ENCODE results near the gene USP12. TPM values are rescaled to one million over a fixed set of nuclear protein-coding genes. Genes with fewer than 3 reads are reported as not detected.
"Not testable (repeated sequence)": the region's sequence is repeated elsewhere in the genome, so short reads cannot be mapped to it uniquely, and the experiment has no call there.

USP12 gene
- total RNA-seq, 2 donors from 2014 or later: 11.3 to 21.5 TPM

- TF ChIP-seq CTCF (IDR thresholded peaks at IDR 0.05): no peak
- TF ChIP-seq POLR2AphosphoS5 (IDR thresholded peaks at IDR 0.05): no peak
- TF ChIP-seq POLR2A (IDR thresholded peaks at IDR 0.05): no peak
- 89% methylated on average over 10 of the region's 10 CpGs for WGBS
- H3K27ac ChIP-seq: no peak overlapping the region
- no peaks in the 10 kb centered on the region for H3K27me3 ChIP-seq (replicated peaks; ENCODE audit: insufficient read depth)
- H3K9me3 ChIP-seq: no peaks in the 10 kb centered on the region
- DNase-seq (ENCODE audit: low spot score): no peak
- H3K4me3 ChIP-seq: no peak overlapping the region
- no peaks in the 10 kb centered on the region for H3K36me3 ChIP-seq
- H3K4me1 ChIP-seq (replicated peaks): no peaks in the 10 kb centered on the region
- intact Hi-C loops (cut with DNase I): no loop called here
These were observed 21.9 kb upstream of the USP12 start for GRCh38 chr13:27193496-27193895.

GRCh38 chr13:27192973-27193372 lies 21.4 kb upstream of the USP12 start:
- intact Hi-C loops (cut with DNase I): no loop called here
- H3K4me3 ChIP-seq: no peak overlapping the region
- H3K27ac ChIP-seq: no peak overlapping the region
- no peaks in the 10 kb centered on the region for H3K4me1 ChIP-seq (replicated peaks)
- no peak for TF ChIP-seq CTCF (IDR thresholded peaks at IDR 0.05)
- TF ChIP-seq POLR2AphosphoS5 (IDR thresholded peaks at IDR 0.05): no peak
- H3K27me3 ChIP-seq (replicated peaks; ENCODE audit: insufficient read depth): no peaks in the 10 kb centered on the region
- 95% methylated on average over 1 of the region's 1 CpG for WGBS
- no peaks in the 10 kb centered on the region for H3K36me3 ChIP-seq
- no peaks in the 10 kb centered on the region for H3K9me3 ChIP-seq
- DNase-seq (ENCODE audit: low spot score): no peak

- H3K36me3 ChIP-seq; H3K9me3 ChIP-seq; H3K4me3 ChIP-seq; DNase-seq (ENCODE audit: low spot score); intact Hi-C loops (cut with DNase I); H3K27me3 ChIP-seq (replicated peaks; ENCODE audit: insufficient read depth); H3K27ac ChIP-seq; H3K4me1 ChIP-seq (replicated peaks): not testable (repeated sequence)
- WGBS: 22% methylated on average over 1 of the region's 1 CpG
These were observed 20.8 kb upstream of the USP12 start for GRCh38 chr13:27192367-27192766.

- Histone ChIP-seq H3K36me3 (no peaks in the 10 kb centered on the region), H3K27me3 (replicated peaks; ENCODE audit: insufficient read depth) (no peaks in the 10 kb centered on the region), H3K27ac (no peak overlapping the region), H3K4me3 (no peak overlapping the region), H3K4me1 (replicated peaks) (no peaks in the 10 kb centered on the region), H3K9me3 (no peaks in the 10 kb centered on the region)
- TF ChIP-seq POLR2AphosphoS5 (IDR thresholded peaks at IDR 0.05): no peak
- TF ChIP-seq POLR2A (IDR thresholded peaks at IDR 0.05): no peak
- no peak for TF ChIP-seq CTCF (IDR thresholded peaks at IDR 0.05)
- no peak for DNase-seq (ENCODE audit: low spot score)
- intact Hi-C loops (cut with DNase I): no loop called here
These were observed 17.6 kb upstream of the USP12 start for GRCh38 chr13:27189192-27189591.

GRCh38 chr13:27188239-27188638 lies 16.6 kb upstream of the USP12 start:
- intact Hi-C loops (cut with DNase I): no loop called here
- 69% methylated on average over 4 of the region's 4 CpGs for WGBS
- Histone ChIP-seq H3K4me3 (no peak overlapping the region), H3K27me3 (replicated peaks; ENCODE audit: insufficient read depth) (no peaks in the 10 kb centered on the region), H3K36me3 (no peaks in the 10 kb centered on the region), H3K9me3 (no peaks in the 10 kb centered on the region), H3K4me1 (replicated peaks) (no peaks in the 10 kb centered on the region), H3K27ac (no peak overlapping the region)
- TF ChIP-seq CTCF (IDR thresholded peaks at IDR 0.05): no peak
- no peak for TF ChIP-seq POLR2AphosphoS5 (IDR thresholded peaks at IDR 0.05)
- no peak for TF ChIP-seq POLR2A (IDR thresholded peaks at IDR 0.05)
- no peak for DNase-seq (ENCODE audit: low spot score)

Measured in prostate gland (tissue), 2 donors.